ENCODE data around the gene SMAD7.

The SMAD7 gene

DNA sequence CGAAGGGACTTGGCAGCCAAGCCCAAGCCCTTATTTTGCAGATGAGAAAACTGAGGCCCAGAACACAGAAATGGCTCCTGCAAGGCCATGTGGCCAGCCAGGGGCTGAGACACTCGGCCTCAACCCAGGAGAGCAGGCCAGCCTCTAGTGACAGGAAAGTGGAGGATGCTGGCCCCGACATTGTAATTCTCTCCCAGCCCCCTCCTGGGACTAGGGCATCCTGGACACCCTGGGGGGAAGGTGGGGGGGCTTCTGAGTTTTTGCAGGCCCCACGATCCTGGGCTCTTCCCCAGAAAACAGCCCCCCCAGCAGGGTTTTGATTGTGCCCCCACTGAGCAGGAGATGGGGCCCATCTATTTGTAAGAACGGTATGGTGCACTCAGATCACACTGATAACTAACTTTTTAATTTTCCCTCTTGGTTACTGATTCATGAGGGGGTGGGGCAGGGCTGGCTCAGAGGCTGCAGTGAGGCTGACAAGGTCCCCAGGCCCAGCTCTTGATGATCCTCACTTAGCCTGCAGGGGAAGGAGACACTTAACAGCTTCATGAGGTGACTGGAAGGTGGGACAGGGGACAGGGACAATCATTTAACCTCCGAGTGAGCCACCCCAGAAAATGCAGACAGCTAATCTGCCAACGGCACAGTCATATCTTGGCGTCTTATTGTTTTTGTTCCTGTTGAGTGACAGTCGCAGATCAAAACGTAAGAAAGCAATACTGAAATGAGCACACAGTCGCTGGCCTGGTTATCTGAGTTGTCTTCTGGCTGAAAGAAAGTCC, 18.9 kb downstream of the SMAD7 start:
- DNase-seq = no peak

DNA sequence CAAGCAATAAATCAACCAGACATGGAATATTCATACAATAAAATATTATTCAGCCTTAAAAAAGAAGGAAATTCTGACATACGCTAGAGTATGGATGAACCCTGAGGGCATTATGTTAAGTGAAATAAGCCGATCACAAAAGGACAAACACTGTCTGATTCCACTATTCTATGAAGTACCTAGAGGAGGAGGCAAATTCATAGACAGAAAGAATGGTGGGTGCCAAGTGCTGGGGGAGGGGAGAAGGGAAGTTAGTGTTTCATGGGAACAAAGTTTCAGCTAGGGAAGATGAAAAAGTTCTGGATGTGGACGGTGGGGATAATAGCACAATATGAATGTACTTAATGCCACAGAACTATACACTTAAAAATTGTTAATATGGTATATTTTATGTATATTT, 19.8 kb downstream of the SMAD7 start:
- no peak for DNase-seq

DNA sequence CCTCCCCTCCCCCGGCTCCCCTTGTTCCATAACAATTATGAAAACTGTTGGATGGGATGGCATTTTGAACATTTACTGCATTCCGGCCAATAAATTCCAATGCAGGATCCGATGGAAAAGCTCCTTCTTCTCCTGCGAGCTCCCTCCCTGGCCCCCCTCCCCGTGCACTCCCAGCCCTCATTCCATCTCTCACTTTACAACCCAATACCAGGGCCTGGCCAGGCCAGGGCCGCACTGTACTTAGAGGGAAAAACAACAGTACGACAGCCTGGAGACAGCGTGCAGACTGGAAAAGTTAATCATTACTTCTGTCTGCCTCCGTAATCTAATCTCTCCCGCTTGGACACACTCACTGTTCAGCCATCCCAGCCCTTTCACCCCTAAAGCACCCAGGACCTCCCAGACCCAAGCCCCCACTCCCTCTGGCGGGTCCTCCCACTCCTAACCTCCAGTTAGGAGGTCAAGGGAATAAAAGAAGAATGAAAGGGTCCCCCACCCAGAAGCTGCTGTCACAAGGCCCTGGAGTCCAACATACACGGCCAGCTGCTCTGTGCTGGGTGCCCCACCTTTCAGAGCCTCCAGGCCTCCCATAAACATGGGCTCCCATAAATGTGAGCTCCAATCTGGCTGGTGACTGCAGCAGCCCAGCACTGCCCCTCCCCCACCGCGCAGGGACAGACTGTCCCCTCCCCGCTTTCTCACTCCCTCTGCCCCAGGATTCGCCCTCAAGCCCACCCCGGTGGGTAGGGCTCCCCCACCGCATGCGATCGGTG, 20.6 kb downstream of the SMAD7 start:
- DNase-seq = peak; percentile 83

DNA sequence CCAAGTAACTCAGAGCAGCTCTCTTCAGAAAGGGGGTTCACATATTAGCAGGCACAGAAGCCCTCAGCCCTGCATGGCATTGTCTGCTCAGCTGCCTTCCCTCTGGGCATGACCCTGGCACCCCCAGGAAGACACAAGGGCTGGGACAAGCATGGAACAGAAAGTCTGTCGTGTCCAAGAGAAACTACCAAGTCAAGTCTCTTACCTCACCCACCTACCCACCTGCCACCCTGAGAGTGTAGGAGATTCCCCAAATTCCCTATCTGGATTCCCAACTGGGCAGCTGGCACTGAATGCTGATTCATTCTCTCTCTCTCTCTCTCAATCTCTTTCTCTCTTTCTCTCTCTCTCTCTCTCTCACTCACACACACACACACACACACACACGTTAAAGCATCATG, 21.6 kb downstream of the SMAD7 start:
- DNase-seq = peak; percentile 33

DNA sequence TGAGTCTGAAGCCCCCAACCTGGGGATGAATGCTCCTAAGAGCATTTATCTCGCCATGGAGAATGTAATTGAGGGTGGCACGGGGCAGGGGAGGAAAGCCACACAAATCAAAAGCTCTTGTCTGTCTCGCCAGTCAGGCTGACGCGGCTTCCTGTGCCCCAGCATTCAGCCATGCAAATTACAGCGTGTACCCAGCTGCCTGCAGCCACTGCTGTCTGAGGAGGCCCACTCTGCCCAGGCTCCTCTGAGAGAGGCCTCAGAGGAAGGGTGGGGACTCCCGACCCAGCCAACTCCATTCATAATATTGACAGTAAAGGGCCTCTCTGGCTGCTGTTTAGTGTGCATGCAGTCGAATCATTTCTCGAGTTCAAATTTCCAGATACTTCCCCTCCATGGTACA, 22.0 kb downstream of the SMAD7 start:
- no peak for DNase-seq

DNA sequence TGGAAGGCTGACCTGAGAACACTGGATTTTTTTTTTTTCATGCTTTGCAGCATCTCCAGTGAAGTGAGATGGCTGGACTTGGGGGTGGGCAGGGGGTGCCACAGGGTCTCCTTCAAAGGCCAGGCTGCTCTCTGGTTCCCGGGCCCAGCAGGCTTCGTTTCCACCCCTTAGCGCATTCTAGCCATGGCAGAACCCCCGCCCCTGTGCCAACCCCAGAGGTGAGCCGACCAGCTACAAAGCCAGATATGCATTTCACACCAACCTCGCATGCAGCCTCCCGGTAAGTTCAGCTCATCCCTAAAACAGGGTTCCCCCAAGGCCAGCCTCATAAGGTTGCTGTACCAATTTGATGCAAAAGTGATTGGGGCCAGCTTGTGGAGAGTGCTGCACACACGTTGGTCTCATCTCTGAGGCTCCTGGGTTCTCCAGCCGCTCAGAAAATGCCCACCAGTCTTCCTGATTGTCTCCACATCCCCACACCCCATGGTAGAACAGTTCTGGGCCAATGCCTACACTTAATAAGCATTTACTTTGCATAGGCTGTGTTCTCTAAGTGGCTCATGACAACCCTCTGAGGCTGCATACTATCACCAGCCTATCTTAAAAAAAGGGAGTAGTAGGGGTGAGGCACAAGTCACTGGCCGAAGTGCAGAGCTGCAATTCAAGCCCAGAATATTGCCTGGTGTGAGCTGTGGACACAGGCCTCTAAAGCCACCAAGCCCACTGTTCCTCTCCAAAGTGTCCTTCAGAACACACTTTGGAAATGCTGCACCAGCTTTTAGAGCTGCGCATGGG, 23.3 kb downstream of the SMAD7 start:
- peak; percentile 9 for DNase-seq

DNA sequence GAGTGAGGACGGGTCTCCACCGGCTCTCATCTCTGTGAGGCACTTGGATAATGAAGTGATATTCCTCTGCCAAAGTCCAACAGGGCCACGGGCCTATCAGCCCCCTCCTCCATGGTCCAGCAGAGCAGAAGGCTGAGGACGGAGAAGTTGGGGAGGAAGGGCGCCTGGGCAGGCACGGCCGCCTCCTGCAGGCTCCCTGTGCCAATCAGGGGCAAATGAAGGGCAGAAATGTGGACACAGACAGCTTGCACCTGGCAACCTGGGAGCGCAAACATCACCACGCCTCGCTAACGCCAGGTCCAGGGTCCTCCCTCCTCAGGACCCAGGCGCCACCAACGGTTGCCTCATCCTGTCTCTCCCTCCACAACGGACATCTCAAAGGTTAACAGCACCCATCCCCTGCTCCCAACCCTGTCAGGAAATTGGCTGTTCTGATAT, 24.3 kb downstream of the SMAD7 start:
- DNase-seq = peak; percentile 29

DNA sequence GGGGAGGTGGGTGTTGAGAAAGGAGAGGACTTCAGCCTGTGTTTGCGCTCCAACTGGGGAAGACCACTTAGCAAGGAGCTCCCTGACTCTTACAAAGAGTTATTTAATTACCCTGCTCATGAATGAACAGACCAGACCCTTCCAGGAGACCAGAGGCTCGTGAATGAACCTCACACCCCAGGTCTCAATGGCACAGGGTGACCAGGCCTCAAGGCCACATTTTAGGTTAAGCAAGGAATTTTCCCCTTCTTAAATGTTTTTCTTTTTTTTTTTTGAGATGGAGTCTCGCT, 25.3 kb downstream of the SMAD7 start:
- DNase-seq = peak; percentile 28

DNA sequence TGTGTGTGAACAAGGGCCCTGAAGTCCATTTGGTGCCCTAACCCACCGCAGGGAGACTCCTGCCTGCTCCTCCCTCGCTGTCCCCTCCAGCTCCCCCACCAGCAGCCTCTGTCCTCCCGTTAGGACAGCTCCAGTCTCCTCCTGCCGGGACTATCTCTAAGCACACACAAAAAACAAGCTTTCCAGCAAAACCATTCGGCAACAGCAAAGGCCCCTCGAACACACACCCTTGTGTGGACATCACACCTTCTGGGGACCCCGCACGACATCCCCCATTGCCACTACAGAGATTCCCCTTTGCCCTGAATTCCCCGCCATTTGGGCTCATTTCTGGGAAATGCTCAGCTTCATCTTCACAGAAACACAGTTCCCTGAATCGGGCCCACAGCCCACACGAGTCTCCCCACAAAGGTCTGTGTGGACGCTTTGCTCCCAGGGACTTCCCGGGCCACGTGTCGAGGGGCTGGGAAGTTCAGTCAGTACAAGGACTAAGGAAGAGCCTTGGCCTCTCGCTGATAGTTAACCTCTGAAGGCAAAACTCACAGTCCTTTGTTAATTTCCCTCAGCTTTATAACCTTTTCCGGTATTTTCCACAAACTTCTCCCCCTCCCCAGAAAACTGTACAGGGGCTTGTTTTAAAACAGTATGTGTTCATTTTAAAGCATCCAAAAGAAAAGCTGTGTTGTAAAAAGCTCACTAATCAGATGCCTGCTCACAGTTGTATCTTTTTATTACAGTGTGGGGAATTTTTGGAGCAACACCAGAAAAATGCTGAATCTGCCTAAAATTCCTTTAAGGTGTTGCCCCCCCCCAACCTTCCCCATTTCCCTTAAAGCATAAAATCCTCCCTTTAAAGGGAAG, 25.9 kb downstream of the SMAD7 start:
- DNase-seq = peak; percentile 45

DNA sequence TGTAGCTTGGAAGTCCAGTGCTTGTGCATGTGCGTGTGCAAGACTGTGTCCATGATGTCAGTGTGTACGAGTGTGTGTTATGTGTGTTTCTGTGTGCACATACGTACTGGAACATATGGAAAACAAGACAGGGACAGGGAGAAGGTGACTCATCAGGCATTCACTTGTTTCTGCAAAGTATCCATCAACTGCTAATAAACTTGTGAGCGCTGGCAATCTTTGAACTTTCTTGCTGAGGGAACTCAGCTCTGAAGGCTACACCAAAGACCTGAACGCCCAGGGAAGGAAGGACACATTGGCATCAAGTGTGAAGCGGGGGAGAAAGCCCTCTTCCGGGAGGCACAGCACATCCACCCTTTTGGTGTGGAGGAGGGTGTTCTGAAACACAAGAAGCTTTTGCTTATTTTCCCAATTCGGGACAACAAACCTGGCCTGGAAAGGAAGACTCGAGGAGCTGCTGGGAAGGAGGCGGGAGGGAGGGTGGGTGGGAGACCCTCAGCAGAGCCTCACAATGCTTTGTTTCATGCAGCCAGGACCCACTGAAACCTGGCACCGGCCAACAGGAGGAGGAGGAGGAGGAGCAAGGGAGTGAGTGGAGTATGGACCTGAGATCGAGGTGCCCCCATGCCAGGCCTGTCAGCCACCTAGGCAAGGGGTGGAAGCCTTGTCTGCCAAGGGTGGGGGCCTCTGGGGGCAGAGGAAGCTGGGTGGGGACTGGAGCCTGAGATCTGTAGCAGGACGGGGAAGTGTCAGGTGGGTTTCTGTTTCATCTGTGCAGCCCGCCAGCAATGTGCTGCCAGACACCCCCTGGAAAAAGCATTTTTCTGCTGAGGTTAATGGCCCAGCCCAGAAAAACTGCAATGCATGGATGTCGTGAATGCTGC, 26.8 kb downstream of the SMAD7 start:
- DNase-seq = peak; percentile 35

DNA sequence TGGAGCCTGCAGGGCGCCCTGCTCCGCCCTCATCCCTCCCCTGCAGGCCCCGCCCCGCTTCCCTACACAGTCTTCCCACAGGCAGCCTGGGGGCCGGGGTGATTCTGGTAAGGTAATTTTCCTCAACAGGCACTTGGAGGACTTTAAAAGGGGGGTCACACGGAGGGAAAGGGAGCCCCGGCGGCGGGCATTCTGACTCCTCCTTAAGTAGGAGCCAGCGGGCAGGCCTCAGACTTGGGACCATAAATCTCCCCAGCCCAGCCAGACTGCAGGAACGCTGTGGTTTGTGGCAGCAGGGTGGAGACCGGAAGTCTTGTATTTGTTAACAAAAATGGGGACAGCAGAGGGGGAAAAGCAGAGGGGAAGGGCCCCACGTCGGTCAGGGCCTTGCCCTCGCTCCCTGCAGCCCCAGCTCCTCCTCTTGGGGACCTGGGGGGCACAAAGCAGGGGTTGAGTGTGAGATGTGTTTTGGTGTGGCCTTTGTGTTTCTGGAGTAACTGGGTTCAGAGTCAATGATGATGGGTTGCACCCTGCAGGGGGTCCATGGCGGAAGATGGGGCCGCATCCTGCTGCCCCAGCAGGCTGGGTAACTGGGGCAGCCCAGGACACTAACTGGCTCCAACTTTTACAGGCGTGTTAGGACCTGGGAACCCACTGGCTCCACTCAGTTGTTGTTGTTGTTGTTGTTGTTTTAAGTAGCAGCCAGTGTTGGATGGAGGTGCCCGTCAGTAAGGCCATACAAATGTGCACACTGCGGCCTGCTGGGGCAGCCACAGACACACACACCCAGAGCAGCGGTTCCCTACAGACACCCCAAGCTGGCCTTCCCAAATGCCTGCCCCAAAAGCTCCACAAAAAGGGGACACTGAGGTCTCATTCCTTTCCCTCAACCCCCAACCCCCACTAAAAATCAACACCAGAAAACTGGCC, 27.7 kb downstream of the SMAD7 start:
- peak; percentile 63 for DNase-seq

DNA sequence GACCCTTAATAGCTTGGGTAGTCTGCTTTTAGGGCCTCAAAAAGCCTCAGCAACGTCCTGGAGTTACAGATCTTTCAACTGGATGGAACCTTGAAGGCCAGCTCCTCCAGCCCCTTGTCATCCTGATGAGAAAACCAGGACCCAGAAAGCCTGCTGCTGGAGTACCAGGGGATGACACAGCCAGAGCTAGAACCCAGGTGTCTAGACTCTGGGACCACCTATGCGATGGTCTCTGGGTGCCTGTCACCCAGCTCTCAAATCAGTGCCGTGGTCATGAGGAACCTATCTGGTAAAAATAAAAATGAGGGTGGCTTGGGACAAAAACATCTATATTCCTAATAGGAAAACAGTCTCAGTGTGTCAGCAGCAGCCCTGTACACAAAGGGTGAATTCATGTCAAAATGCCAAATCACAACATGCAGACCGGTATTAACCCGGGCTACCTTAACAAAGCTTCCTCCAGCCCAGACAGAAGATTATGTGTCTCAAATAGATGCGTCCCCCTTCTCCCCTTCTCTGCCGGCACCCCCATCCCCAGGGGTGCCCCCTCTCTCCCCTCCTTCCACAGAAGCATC, 28.5 kb downstream of the SMAD7 start:
- no peak for DNase-seq

DNA sequence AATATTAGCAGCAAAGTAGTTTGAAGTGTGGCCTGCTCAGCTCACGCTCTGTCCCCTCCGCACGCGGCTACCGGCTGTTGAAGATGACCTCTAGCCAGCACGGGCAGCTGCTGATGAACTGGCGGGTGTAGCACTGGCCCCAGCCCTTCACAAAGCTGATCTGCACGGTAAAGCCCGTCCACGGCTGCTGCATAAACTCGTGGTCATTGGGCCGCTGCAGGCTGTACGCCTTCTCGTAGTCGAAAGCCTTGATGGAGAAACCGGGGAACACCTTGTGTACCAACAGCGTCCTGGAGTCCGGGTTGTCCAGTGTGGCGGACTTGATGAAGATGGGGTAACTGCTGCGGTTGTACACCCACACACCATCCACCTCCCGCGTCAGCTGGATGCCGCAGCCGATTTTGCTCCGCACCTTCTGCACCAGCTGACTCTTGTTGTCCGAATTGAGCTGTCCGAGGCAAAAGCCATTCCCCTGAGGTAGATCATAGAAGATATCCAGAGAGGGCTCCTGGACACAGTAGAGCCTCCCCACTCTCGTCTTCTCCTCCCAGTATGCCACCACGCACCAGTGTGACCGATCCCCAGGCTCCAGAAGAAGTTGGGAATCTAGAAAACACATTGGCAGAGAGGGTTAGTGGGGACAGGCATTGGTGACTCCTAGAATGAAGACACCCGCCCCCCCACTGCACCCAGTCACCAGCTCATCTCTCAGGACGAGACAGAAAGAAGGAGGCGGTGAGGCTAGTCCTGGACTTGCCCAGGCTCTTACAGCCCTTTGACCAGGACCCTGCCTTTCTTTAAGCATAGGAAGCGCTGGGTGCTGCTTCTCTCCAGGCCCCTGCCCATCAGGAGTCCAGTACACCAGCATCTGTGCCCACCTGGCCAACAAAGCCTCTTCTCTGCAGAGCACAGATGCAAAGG, 29.2 kb downstream of the SMAD7 start:
- peak; percentile 26 for DNase-seq

DNA sequence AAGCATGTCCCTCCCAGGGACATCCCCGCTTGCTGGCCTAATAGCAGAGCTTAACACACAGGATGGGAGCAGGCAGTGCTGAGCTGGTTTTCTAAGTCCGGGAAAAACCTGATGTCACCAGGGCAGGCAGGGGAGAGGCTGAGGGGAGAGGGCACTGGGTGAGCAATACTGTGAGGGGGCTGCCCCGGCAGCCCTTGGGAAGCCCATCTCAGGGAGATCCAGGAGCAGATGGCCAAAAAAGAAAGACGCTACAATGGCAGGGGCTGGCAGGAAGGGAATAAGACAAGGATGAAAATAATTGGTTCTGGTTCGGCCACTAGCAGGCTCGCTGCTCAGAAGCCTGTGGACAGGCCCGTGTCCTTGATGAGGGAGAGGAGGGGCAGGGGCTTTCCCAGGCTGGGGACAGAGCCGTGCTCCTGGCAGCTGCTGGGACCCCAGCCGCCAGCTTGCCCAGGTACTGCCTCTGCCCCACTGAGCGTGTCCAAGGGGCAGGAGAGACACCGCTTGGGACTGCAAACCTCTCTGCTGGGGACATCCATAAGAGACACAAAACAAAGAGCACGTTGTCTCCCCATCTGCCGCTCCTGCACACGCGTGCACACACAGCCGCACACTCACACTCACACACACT, 30.2 kb downstream of the SMAD7 start:
- peak; percentile 29 for DNase-seq

DNA sequence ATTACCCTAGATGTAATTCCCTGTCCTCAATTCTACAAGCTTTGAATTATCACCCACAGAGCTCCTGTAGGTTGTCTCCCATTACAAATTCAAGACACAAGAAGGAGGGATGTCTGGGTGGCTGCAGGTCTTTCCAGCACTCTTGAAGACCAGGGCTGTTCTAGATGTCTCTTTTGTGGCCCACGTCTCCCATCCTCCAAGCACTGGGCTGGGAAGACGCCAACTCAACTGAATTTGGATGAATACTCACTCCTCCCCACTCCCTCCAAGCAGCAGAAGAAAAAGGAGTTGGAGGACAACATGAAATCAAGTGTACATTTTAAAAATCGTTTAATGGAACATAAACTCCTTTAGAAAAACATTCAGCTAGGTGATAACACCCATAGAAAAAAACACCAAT, 31.2 kb downstream of the SMAD7 start:
- DNase-seq = no peak

DNA sequence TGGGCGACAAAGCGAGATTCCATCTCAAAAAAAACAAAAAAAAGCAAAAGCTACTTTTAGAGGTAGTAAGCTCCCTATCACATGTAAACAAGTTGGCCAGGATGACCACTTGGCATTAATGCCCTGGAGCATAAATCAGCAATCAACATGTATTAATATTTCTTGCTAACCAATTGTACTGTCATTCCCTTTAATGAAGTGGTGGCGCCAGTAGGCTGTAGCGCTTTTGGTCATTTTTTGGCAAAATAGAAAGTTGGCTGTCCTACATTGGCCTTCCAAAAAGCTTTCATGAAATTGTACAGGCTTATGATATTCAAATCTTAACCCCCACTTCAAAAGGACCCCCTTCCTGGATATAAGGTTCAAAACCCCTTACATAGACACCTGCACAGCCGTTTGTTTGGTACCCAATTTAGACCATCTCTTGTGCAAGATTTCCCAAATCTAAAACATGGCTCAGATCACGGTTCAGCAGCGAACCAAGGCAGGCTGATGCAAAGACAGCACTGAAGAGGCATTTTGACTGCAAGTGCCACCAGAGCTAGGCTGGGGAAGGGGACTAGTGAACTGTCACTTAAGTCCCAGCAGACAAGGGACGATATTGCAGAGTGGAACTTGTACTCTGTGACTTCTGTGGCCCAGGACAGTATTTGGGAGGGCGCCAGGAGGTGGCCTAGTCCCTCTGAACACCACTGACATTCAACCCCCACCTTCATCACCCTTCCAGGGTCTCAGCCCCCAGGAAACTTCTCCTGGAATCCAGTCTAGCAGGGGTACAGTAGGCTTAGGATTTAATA, 31.9 kb downstream of the SMAD7 start:
- no peak for DNase-seq
